SK-N-SH treated with all-trans-retinoic acid at 6 μM for 48 hours (cell line): ENCODE measurements around the gene AKT3.
"Not testable (repeated sequence)": the region's sequence is repeated elsewhere in the genome, so short reads cannot be mapped to it uniquely, and the experiment has no call there.

ENCODE experiments used
- ATAC-seq: fragments of 200-7000 bp; cut with Tn5 transposase; 3 replicates; pipeline ENCODE4 v1.9.1; 2020; ENCODE audit warnings: mild to moderate bottlenecking, moderate library complexity
- ARNTL ChIP-seq: fragments of 450-650 bp; formaldehyde crosslinking; IDR thresholded peaks from 2 replicates; pipeline ENCODE4 v1.5.0; 2020; ENCODE audit warnings: low read depth, mild to moderate bottlenecking, moderate library complexity, borderline replicate concordance
- CREB5 ChIP-seq: fragments of 250-450 bp; sonication (Bioruptor Pico); IDR thresholded peaks from 2 replicates; pipeline ENCODE4 v1.5.1; 2020; ENCODE audit warnings: low read depth, mild to moderate bottlenecking, moderate library complexity
- CSDC2 ChIP-seq: fragments of 250-450 bp; sonication (Bioruptor Pico); IDR thresholded peaks from 2 replicates; pipeline ENCODE4 v1.5.0; 2020; ENCODE audit warnings: mild to moderate bottlenecking, moderate library complexity
- CSRNP3 ChIP-seq: fragments of 250-450 bp; sonication (Bioruptor Pico); IDR thresholded peaks from 2 replicates; pipeline ENCODE4 v1.5.1; 2021; ENCODE audit warnings: mild to moderate bottlenecking, moderate library complexity
- ESRRG ChIP-seq: fragments of 250-450 bp; sonication (Bioruptor Pico); IDR thresholded peaks from 2 replicates; pipeline ENCODE4 v1.6.1; 2021; ENCODE audit warnings: mild to moderate bottlenecking
- GLIS3 ChIP-seq: fragments of 250-450 bp; sonication (Bioruptor Pico); IDR thresholded peaks from 2 replicates; pipeline ENCODE4 v1.5.0; 2020; ENCODE audit warnings: mild to moderate bottlenecking, moderate library complexity
- ISL1 ChIP-seq: fragments of 250-450 bp; sonication (Bioruptor Pico); IDR thresholded peaks from 2 replicates; pipeline ENCODE4 v2.1.2; 2022; ENCODE audit warnings: mild to moderate bottlenecking, moderate library complexity
- OSR1 ChIP-seq: fragments of 250-450 bp; sonication (Bioruptor Pico); IDR thresholded peaks from 2 replicates; pipeline ENCODE4 v1.8.0; 2022; ENCODE audit warnings: moderate library complexity, mild to moderate bottlenecking, inconsistent platforms
- PATZ1 ChIP-seq: fragments of 250-450 bp; sonication (Bioruptor Pico); IDR thresholded peaks from 2 replicates; pipeline ENCODE4 v1.8.0; 2020; ENCODE audit warnings: mild to moderate bottlenecking, moderate library complexity, borderline replicate concordance
- PPARA ChIP-seq: fragments of 250-450 bp; sonication (Bioruptor Pico); IDR thresholded peaks from 2 replicates; pipeline ENCODE4 v1.5.0; 2020; ENCODE audit warnings: mild to moderate bottlenecking, borderline replicate concordance
- RARB ChIP-seq: fragments of 250-450 bp; sonication (Bioruptor Pico); IDR thresholded peaks from 2 replicates; pipeline ENCODE4 v1.8.0; 2021; ENCODE audit warnings: mild to moderate bottlenecking, moderate library complexity
- TOX ChIP-seq: fragments of 250-450 bp; sonication (Bioruptor Pico); IDR thresholded peaks from 2 replicates; pipeline ENCODE4 v1.8.0; 2021; ENCODE audit warnings: mild to moderate bottlenecking, moderate library complexity, borderline replicate concordance
- ZFP3 ChIP-seq: fragments of 250-450 bp; sonication (Bioruptor Pico); IDR thresholded peaks from 2 replicates; pipeline ENCODE4 v1.5.0; 2020; ENCODE audit warnings: mild to moderate bottlenecking, moderate library complexity
- ZNF565 ChIP-seq: fragments of 450-650 bp; formaldehyde crosslinking; conservative IDR thresholded peaks from 2 replicates; pipeline ENCODE4 v1.5.0; 2020; ENCODE audit warnings: low read depth, mild to moderate bottlenecking, moderate library complexity
- ZNF70 ChIP-seq: fragments of 450-650 bp; formaldehyde crosslinking; IDR thresholded peaks from 2 replicates; pipeline ENCODE4 v1.5.0; 2020; ENCODE audit warnings: mild to moderate bottlenecking, moderate library complexity
- ZNF8 ChIP-seq: fragments of 450-650 bp; formaldehyde crosslinking; IDR thresholded peaks from 2 replicates; pipeline ENCODE4 v1.5.0; 2020; ENCODE audit warnings: mild to moderate bottlenecking, moderate library complexity
- TF ChIP-seq, protein P1 (sequence below): fragments of 250-450 bp; sonication (Bioruptor Pico); IDR thresholded peaks from 2 replicates; pipeline ENCODE4 v1.5.0; 2020; ENCODE audit warnings: mild to moderate bottlenecking, moderate library complexity

Gene AKT3

DNA sequence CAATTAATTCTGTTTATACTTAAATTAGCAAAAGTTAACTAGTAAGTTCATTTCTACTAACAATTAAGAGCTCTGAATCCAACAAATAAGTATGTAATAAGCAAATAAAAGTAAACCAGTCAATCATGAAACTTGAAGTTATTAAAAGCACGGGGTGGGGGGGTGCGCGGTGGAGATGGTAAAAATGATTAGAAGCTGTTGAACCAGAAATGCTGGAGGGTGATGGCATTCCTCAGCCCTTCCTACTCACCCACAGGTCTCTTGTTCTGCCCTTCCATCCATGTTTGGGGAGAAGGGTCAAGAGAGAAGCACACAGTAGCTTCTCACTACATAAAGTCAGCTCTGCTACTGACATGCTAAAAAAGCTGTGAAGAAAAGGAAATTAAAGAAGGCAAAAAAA, 63.5 kb downstream of the AKT3 start:
- no peak for TF ChIP-seq ISL1
- TF ChIP-seq ZFP3, result no peak
- TF ChIP-seq, protein P1, sequence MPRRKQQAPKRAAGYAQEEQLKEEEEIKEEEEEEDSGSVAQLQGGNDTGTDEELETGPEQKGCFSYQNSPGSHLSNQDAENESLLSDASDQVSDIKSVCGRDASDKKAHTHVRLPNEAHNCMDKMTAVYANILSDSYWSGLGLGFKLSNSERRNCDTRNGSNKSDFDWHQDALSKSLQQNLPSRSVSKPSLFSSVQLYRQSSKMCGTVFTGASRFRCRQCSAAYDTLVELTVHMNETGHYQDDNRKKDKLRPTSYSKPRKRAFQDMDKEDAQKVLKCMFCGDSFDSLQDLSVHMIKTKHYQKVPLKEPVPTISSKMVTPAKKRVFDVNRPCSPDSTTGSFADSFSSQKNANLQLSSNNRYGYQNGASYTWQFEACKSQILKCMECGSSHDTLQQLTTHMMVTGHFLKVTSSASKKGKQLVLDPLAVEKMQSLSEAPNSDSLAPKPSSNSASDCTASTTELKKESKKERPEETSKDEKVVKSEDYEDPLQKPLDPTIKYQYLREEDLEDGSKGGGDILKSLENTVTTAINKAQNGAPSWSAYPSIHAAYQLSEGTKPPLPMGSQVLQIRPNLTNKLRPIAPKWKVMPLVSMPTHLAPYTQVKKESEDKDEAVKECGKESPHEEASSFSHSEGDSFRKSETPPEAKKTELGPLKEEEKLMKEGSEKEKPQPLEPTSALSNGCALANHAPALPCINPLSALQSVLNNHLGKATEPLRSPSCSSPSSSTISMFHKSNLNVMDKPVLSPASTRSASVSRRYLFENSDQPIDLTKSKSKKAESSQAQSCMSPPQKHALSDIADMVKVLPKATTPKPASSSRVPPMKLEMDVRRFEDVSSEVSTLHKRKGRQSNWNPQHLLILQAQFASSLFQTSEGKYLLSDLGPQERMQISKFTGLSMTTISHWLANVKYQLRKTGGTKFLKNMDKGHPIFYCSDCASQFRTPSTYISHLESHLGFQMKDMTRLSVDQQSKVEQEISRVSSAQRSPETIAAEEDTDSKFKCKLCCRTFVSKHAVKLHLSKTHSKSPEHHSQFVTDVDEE (CRISPR knock-in tag), result no peak
- no peak for TF ChIP-seq OSR1 (CRISPR knock-in tag)
- no peak for ATAC-seq

DNA sequence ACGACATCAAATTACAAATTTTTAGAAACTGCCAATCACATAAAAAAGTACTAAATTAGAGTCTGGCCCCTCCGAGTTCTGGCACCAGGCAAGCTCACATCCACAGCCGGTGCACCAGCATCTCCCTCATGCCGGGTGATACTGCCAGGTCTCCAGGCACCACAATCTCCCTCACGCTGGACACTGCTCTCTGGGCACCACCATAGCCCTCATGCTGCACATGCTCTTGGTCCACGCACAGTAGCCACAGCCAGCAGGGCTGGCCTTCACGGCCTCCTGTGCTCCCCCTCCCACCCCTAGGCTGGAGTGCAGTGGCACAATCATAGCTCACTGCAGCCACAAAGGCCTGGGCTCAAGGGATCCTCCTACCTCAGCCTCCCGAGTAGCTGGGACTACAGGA, 65.5 kb downstream of the AKT3 start:
- no peak for TF ChIP-seq ZFP3
- TF ChIP-seq ZNF70, result no peak
- no peak for TF ChIP-seq ZNF565 (CRISPR knock-in tag)
- no peak for TF ChIP-seq TOX (CRISPR knock-in tag)
- no peak for TF ChIP-seq ZNF8 (CRISPR knock-in tag)
- no peak for TF ChIP-seq CSDC2 (CRISPR knock-in tag)
- TF ChIP-seq PPARA (CRISPR knock-in tag), result no peak

GRCh38 chr1:243783714-243784113, 66.3 kb downstream of the AKT3 start:
- TF ChIP-seq TOX (CRISPR knock-in tag) (no peak), RARB (CRISPR knock-in tag) (no peak), ZNF8 (CRISPR knock-in tag) (no peak), OSR1 (CRISPR knock-in tag) (no peak), CSDC2 (CRISPR knock-in tag) (no peak), PATZ1 (no peak), PPARA (CRISPR knock-in tag) (no peak), ZFP3 (no peak), ARNTL (no peak), ESRRG (CRISPR knock-in tag) (no peak), CREB5 (CRISPR knock-in tag) (no peak), GLIS3 (CRISPR knock-in tag) (no peak), CSRNP3 (CRISPR knock-in tag) (no peak), ZNF70 (no peak)
- TF ChIP-seq, protein P1 (CRISPR knock-in tag), result no peak
- ATAC-seq, result no peak

More for the DNA sequence above, 65.5 kb downstream of the AKT3 start:
- no peak for ATAC-seq

DNA sequence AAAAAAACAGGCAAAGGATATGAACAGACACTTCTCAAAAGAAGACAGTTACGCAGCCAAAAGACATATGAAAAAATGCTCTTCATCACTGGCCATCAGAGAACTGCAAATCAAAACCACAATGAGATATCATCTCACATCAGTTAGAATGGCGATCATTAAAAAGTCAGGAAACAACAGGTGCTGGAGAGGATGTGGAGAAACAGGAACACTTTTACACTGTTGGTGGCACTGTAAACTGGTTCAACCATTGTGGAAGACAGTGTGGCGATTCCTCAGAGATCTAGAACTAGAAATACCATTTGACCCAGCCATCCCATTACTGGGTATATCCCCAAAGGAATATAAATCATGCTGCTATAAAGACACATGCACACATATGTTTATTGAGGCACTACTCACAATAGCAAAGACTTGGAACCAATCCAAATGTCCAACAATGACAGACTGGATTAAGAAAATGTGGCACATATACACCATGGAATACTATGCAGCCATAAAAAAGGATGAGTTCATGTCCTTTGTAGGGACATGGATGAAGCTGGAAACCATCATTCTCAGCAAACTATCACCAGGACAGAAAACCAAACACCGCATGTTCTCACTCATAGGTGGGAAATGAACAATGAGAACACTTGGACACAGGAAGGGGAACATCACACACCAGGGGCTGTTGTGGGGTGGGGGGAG, 77.5 kb downstream of the AKT3 start:
- ATAC-seq, result not testable (repeated sequence)
